H1 (cell line): ENCODE data around the gene RBP5. TPM values are rescaled to one million over a fixed set of nuclear protein-coding genes. Genes with fewer than 3 reads are reported as not detected.

ENCODE experiments used
- CTCF ChIA-PET: fragments of 300-600 bp; sonication (Branson Sonifier 250); formaldehyde crosslinking; loops from one replicate; lab custom pipeline; 2021; ENCODE audit not compliant: partially characterized antibody; lab: Charles Lee
- POLR2A ChIA-PET: fragments of 300-600 bp; sonication (Branson Sonifier 250); formaldehyde crosslinking; loops from one replicate; lab custom pipeline; 2021; ENCODE audit warnings: inconsistent platforms; ENCODE audit not compliant: partially characterized antibody; lab: Charles Lee
- DNase-seq, 2 experiments: peaks; one replicate each; pipeline versions ENCODE4 v3.0.0 to v3.0.0-alpha.2; 2010 to 2022; ENCODE audit warnings: low spot score in 2 of 2, low read depth in 1 of 2, mixed read lengths in 1 of 2
- FAIRE-seq: peaks from 2 replicates; lab custom pipeline; 2011; peaks lifted over from hg19 to GRCh38; lab: Jason Lieb, UNC
- H2AFZ ChIP-seq: 2 replicates; pipeline ENCODE4 v1.8.1; 2012; ENCODE audit warnings: low read length, inconsistent platforms
- H2AK5ac ChIP-seq: 2 replicates; pipeline ENCODE4 v1.6.1; 2013; ENCODE audit warnings: low read depth, low read length
- H2BK120ac ChIP-seq: replicated peaks from 2 replicates; pipeline ENCODE3; 2013; ENCODE audit warnings: low read depth, low read length, inconsistent platforms
- H2BK12ac ChIP-seq: 2 replicates; pipeline ENCODE4 v1.6.1; 2013; ENCODE audit warnings: low read depth, low read length
- H2BK15ac ChIP-seq: 2 replicates; pipeline ENCODE4 v1.6.1; 2013; ENCODE audit warnings: low read length
- H2BK20ac ChIP-seq: 2 replicates; pipeline ENCODE4 v1.6.1; 2013; ENCODE audit warnings: low read length
- H2BK5ac ChIP-seq: 2 replicates; pipeline ENCODE4 v1.6.1; 2013; ENCODE audit warnings: low read depth, low read length
- H3K14ac ChIP-seq: 2 replicates; pipeline ENCODE4 v1.6.1; 2013; ENCODE audit warnings: inconsistent platforms; ENCODE audit not compliant: insufficient read length
- H3K18ac ChIP-seq: 2 replicates; pipeline ENCODE4 v1.6.1; 2013; ENCODE audit warnings: low read length; ENCODE audit errors: extremely low read depth
- H3K23ac ChIP-seq: 2 replicates; pipeline ENCODE4 v1.6.1; 2013; ENCODE audit warnings: inconsistent platforms; ENCODE audit not compliant: insufficient read length
- H3K23me2 ChIP-seq: 2 replicates; pipeline ENCODE4 v1.6.1; 2013; ENCODE audit warnings: low read depth, low read length
- H3K27ac ChIP-seq: 2 replicates; pipeline ENCODE4 v1.6.1; 2011; ENCODE audit warnings: low read depth, low read length, inconsistent platforms
- H3K27me3 ChIP-seq, 4 experiments: replicated peaks in 1 of 4; 1 replicate in 1 of 4; 2 replicates in 3 of 4; pipeline versions ENCODE4 v1.6.1 to v1.8.1; 2011 to 2013; ENCODE audit warnings: low read length in 3 of 4, mild to moderate bottlenecking in 3 of 4, inconsistent platforms in 2 of 4, mixed read lengths in 2 of 4, moderate library complexity in 1 of 4; ENCODE audit not compliant: control insufficient read depth in 3 of 4, insufficient read depth in 3 of 4; ENCODE audit errors: extremely low read depth in 1 of 4
- H3K36me3 ChIP-seq, 4 experiments: 2 replicates each; pipeline versions ENCODE4 v1.6.1 to v1.8.1; 2011 to 2013; ENCODE audit warnings: mild to moderate bottlenecking in 4 of 4, low read length in 3 of 4, moderate library complexity in 2 of 4, control low read depth in 1 of 4, inconsistent platforms in 1 of 4; ENCODE audit not compliant: insufficient read depth in 4 of 4, control insufficient read depth in 2 of 4
- H3K4ac ChIP-seq: replicated peaks from 2 replicates; pipeline ENCODE3; 2013; ENCODE audit warnings: low read length, low read depth, mixed read lengths, inconsistent platforms; ENCODE audit not compliant: insufficient read length
- H3K4me1 ChIP-seq, 4 experiments: replicated peaks in 1 of 4; 1 replicate in 1 of 4; 2 replicates in 3 of 4; pipeline versions ENCODE4 v1.6.1 to v1.8.1; 2011 to 2013; ENCODE audit warnings: low read length in 3 of 4, inconsistent platforms in 2 of 4, mixed read lengths in 1 of 4; ENCODE audit not compliant: insufficient read depth in 4 of 4, control insufficient read depth in 3 of 4
- H3K4me2 ChIP-seq, 2 experiments: 2 replicates each; pipeline versions ENCODE4 v1.6.1 to v1.8.1; 2011 to 2013; ENCODE audit warnings: low read depth in 2 of 2, low read length in 2 of 2, control low read depth in 1 of 2, inconsistent platforms in 1 of 2, mild to moderate bottlenecking in 1 of 2; ENCODE audit not compliant: insufficient read depth in 1 of 2
- H3K4me3 ChIP-seq, 4 experiments: fragments of 200-600, 300-600 bp in 1 of 4; sonication (generic), shearing (Covaris generic), sonication (Bioruptor Twin) in 1 of 4; 2 replicates each; pipeline versions ENCODE4 v1.5.1 to v1.8.1; 2011 to 2016; ENCODE audit warnings: low read length in 4 of 4, low read depth in 3 of 4, control low read depth in 2 of 4, inconsistent platforms in 2 of 4, mild to moderate bottlenecking in 2 of 4, mixed read lengths in 1 of 4, moderate library complexity in 1 of 4; ENCODE audit not compliant: insufficient read depth in 2 of 4; ENCODE audit errors: extremely low read depth in 1 of 4
- H3K56ac ChIP-seq: replicated peaks from 2 replicates; pipeline ENCODE3; 2013; ENCODE audit warnings: low read depth, mild to moderate bottlenecking, mixed read lengths, low read length, inconsistent platforms; ENCODE audit not compliant: insufficient read length
- H3K79me1 ChIP-seq: 2 replicates; pipeline ENCODE4 v1.6.1; 2013; ENCODE audit warnings: low read depth, low read length, control low read depth
- H3K79me2 ChIP-seq, 2 experiments: 2 replicates each; pipeline versions ENCODE4 v1.6.1 to v1.8.1; 2012 to 2013; ENCODE audit warnings: low read length in 2 of 2, mild to moderate bottlenecking in 2 of 2, inconsistent platforms in 1 of 2; ENCODE audit not compliant: insufficient read depth in 2 of 2, control insufficient read depth in 1 of 2
- H3K9ac ChIP-seq, 4 experiments: replicated peaks in 1 of 4; 1 replicate in 1 of 4; 2 replicates in 3 of 4; pipeline versions ENCODE4 v1.6.1 to v1.8.1; 2011 to 2013; ENCODE audit warnings: low read depth in 3 of 4, low read length in 3 of 4, control low read depth in 2 of 4, mild to moderate bottlenecking in 2 of 4, moderate library complexity in 2 of 4, inconsistent platforms in 1 of 4; ENCODE audit errors: extremely low read depth in 1 of 4
- H3K9me3 ChIP-seq, 2 experiments: 2 replicates each; pipeline versions ENCODE4 v1.6.1 to v1.8.1; 2012 to 2013; ENCODE audit warnings: mild to moderate bottlenecking in 2 of 2, moderate library complexity in 2 of 2, control low read depth in 1 of 2, inconsistent platforms in 1 of 2, low read depth in 1 of 2, low read length in 1 of 2, mixed read lengths in 1 of 2; ENCODE audit not compliant: insufficient read depth in 2 of 2
- H4K20me1 ChIP-seq, 2 experiments: replicated peaks in 1 of 2; 2 replicates each; pipeline versions ENCODE3 to v1.8.1; 2011 to 2013; ENCODE audit warnings: inconsistent platforms in 2 of 2, low read length in 2 of 2, mild to moderate bottlenecking in 1 of 2; ENCODE audit not compliant: insufficient read depth in 2 of 2, control insufficient read depth in 1 of 2
- H4K5ac ChIP-seq: 2 replicates; pipeline ENCODE4 v1.6.1; 2013; ENCODE audit warnings: low read length, low read depth, mixed read lengths, inconsistent platforms; ENCODE audit not compliant: insufficient read length
- H4K8ac ChIP-seq: 2 replicates; pipeline ENCODE4 v1.8.0; 2013; ENCODE audit warnings: mild to moderate bottlenecking, moderate library complexity, low read length, inconsistent platforms; ENCODE audit not compliant: insufficient read depth; ENCODE audit errors: extremely low read depth
- H4K91ac ChIP-seq: replicated peaks from 2 replicates; pipeline ENCODE3; 2013; ENCODE audit warnings: low read length, mixed read lengths, inconsistent platforms; ENCODE audit not compliant: insufficient read length
- CHD1 ChIP-seq: IDR thresholded peaks from 2 replicates; pipeline ENCODE4 v1.6.1; 2012; ENCODE audit warnings: low read depth, low read length, improper control_type of control experiment
- EP300 ChIP-seq, 2 experiments: IDR thresholded peaks; 1 replicate in 1 of 2; 2 replicates in 1 of 2; pipeline ENCODE4 v1.6.1; 2011 to 2012; ENCODE audit warnings: low read depth in 2 of 2, low read length in 2 of 2, mild to moderate bottlenecking in 2 of 2, borderline replicate concordance in 1 of 2, inconsistent platforms in 1 of 2, moderate library complexity in 1 of 2
- GABPA ChIP-seq: IDR thresholded peaks from 2 replicates; pipeline ENCODE4 v1.6.1; 2011; ENCODE audit warnings: mild to moderate bottlenecking, low read length, moderate library complexity, borderline replicate concordance; ENCODE audit not compliant: insufficient read depth
- HDAC2 ChIP-seq, 2 experiments: fragments of 300-600 bp in 1 of 2; sonication (generic) in 1 of 2; IDR thresholded peaks; 2 replicates each; pipeline ENCODE4 v1.6.1; 2011 to 2012; ENCODE audit warnings: low read depth in 2 of 2, low read length in 2 of 2, mild to moderate bottlenecking in 2 of 2, moderate library complexity in 2 of 2, borderline replicate concordance in 1 of 2, inconsistent platforms in 1 of 2
- HDAC6 ChIP-seq: IDR thresholded peaks from one replicate; pipeline ENCODE4 v1.7.1; 2012; ENCODE audit warnings: low read depth, mild to moderate bottlenecking, inconsistent platforms, low read length, moderate library complexity
- POU5F1 ChIP-seq: IDR thresholded peaks from 2 replicates; pipeline ENCODE4 v1.6.1; 2011; ENCODE audit warnings: low read depth, mild to moderate bottlenecking, low read length, moderate library complexity
- RXRA ChIP-seq: IDR thresholded peaks from 2 replicates; pipeline ENCODE4 v1.6.1; 2011; ENCODE audit warnings: low read depth, mild to moderate bottlenecking, low read length, moderate library complexity; ENCODE audit not compliant: insufficient read depth
- SRF ChIP-seq: IDR thresholded peaks from 2 replicates; pipeline ENCODE4 v1.6.1; 2011; ENCODE audit warnings: mild to moderate bottlenecking, low read depth, low read length, moderate library complexity
- SUZ12 ChIP-seq: fragments of 200-600 bp; sonication (generic); IDR thresholded peaks from 2 replicates; pipeline ENCODE4 v1.6.1; 2012; ENCODE audit warnings: mild to moderate bottlenecking, inconsistent platforms, low read length, moderate library complexity, mixed read lengths
- TAF1 ChIP-seq: IDR thresholded peaks from 2 replicates; pipeline ENCODE4 v1.6.1; 2011; ENCODE audit warnings: mild to moderate bottlenecking, low read depth, low read length
- TAF7 ChIP-seq: optimal IDR thresholded peaks from 2 replicates; pipeline ENCODE3; 2011; ENCODE audit warnings: low read depth, mild to moderate bottlenecking, inconsistent platforms, low read length, moderate library complexity, borderline replicate concordance
- TEAD4 ChIP-seq: IDR thresholded peaks from 2 replicates; pipeline ENCODE4 v1.6.1; 2012; ENCODE audit warnings: low read depth, low read length, inconsistent platforms, mixed read lengths
- YY1 ChIP-seq: IDR thresholded peaks from 2 replicates; pipeline ENCODE4 v1.6.1; 2011; ENCODE audit warnings: low read depth, mild to moderate bottlenecking, low read length
- WGBS, 2 experiments: shearing (Covaris generic) in 1 of 2; methylation state at CpG; one replicate each; pipeline versions ENCODE4 v1.1.6 to v1.1.7; 2013 to 2015; ENCODE audit warnings: low lambda C conversion rate in 2 of 2, mixed read lengths in 2 of 2, inconsistent platforms in 1 of 2, low coverage in 1 of 2, missing lambda C conversion rate in 1 of 2; ENCODE audit not compliant: insufficient replicate concordance in 2 of 2, insufficient coverage in 1 of 2, insufficient read length in 1 of 2; ENCODE audit errors: extremely low coverage in 1 of 2, missing lambda C conversion rate in 1 of 2; 5-methylcytosine and 5-hydroxymethylcytosine counted together
- polyA plus RNA-seq, 7 experiments: library from polyadenylated mRNA; depleted of rRNA in 3 of 7; stranded (reverse) in 5 of 7; unstranded in 2 of 7; fragments of >200 nt in 5 of 7; fragments of 200-250 nt in 2 of 7; gene quantifications; 1 replicate in 5 of 7; 2 replicates in 1 of 7; 4 replicates in 1 of 7; pipeline versions ENCODE4 v1.2.1 to v1.2.3, GENCODE V29; 2011 to 2013; ENCODE audit warnings: missing spikeins in 2 of 7, mixed read lengths in 2 of 7
- total RNA-seq: library from RNA; stranded (reverse); fragmentation: NEBNext Ultra II Directional; extraction: Animal tissue kit (Norgen Biotek cat#: 25700); gene quantifications from 2 replicates; pipeline ENCODE4 v1.2.1, GENCODE V29; 2021

Gene RBP5
- total and polyA plus RNA-seq, 2 of the 8 experiments (the other 6 are each of a cell fraction or from before 2014, with no cell fraction given) = 1.2 to 1.9 TPM

DNA sequence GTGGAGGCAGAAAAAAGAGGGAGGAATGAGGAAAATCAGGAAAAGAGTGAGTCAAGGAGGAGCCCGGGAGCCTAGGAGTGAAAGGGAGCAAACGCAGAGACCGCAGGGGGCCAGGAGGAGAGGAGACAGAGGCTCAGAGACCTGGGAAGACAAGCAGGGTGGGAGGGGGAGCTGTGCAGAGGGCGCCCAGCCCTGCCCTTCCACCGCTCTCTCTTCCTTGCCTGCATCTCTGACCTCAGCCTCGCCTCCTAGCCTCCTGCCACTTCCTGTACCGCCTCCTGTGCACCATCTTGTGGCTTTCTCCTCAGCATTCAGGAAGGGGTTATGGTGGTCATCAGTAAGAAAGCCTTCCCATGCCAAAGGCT, 2.8 kb upstream of the RBP5 start:
- Histone ChIP-seq H4K5ac (no peak overlapping the region), H3K4me3 (peak overlapping the region; percentile 68 to 82 (median 74); a peak in 7 of 8 replicates), H4K8ac (no peak overlapping the region), H3K27me3 (peaks cover 0 to 9% (median 5%) of the 10 kb centered on the region in 4 experiments; a peak in 5 of 7 replicates), H2BK120ac (no peak overlapping the region), H3K27ac (no peak overlapping the region), H2BK15ac (peak overlapping the region; percentile 82), H3K36me3 (peaks cover 4 to 13% (median 6%) of the 10 kb centered on the region in 4 experiments; a peak in 6 of 8 replicates), H3K79me2 (no peaks in the 10 kb centered on the region), H3K79me1 (peaks cover 2% of the 10 kb centered on the region; the same call in 1 of the 2 replicates), H2BK12ac (peak overlapping the region; percentile 43; the same call in 1 of the 2 replicates), H3K18ac (no peak overlapping the region), H2AFZ (no peak overlapping the region), H3K9ac (no peak overlapping the region), H3K14ac (no peak overlapping the region), H4K20me1 (peaks cover 0 to 3% of the 10 kb centered on the region in 2 experiments), H3K4me1 (peaks cover 0 to 18% (median 7%) of the 10 kb centered on the region in 4 experiments; a peak in 6 of 7 replicates), H3K23ac (no peak overlapping the region), H2BK5ac (0 out of 2 replicates have a peak overlapping the region, but pooled peaks have one; percentile 24), H2AK5ac (peak overlapping the region; percentile 25; the same call in 1 of the 2 replicates), H3K56ac (no peak overlapping the region), H4K91ac (no peak overlapping the region), H3K9me3 (no peaks in the 10 kb centered on the region), H2BK20ac (no peak overlapping the region), H3K23me2 (peaks cover 19% of the 10 kb centered on the region), H3K4me2 (peak overlapping the region; percentile 90 to 100), H3K4ac (no peak overlapping the region)
- DNase-seq (no peak), FAIRE-seq (no peak)
- WGBS, 2 experiments = 32% methylated on average over 6 of the region's 7 CpGs; no CpG with 5 or more reads in 1 of the 2 experiments
- CTCF ChIA-PET = interaction anchor here (0.6 to 1.8 kb wide), 8 partner anchors 8 to 113 kb away, joined by 3 to 8 read pairs (median 4); partner anchors contain the start of gene LPCAT3
- POLR2A ChIA-PET = interaction anchor here (1.8 to 3.4 kb wide), 4 partner anchors 13 to 187 kb away, joined by 7 to 21 read pairs (median 10); partner anchors contain the start of genes C12orf57 and RNU7-1
- TF ChIP-seq YY1 = no peak
- TF ChIP-seq SRF = no peak
- TF ChIP-seq TAF1 = no peak
- TF ChIP-seq GABPA = no peak
- no peak for TF ChIP-seq POU5F1
- no peak for TF ChIP-seq SUZ12
- no peak for TF ChIP-seq TAF7
- no peak for TF ChIP-seq HDAC6
- TF ChIP-seq HDAC2 (IDR thresholded peaks at IDR 0.05; ENCODE audit: borderline replicate concordance in 1 of 2, low read depth in 2 of 2, low read length in 2 of 2) = no peak
- no peak for TF ChIP-seq CHD1
- TF ChIP-seq TEAD4 = no peak
- no peak for TF ChIP-seq EP300 (IDR thresholded peaks at IDR 0.05; ENCODE audit: borderline replicate concordance in 1 of 2, low read depth in 2 of 2, low read length in 2 of 2)
- no peak for TF ChIP-seq RXRA
